NCI-H1417 (cell line): ENCODE data around the gene CLEC19A.
A peak's percentile ranks its signal among the peaks of the same experiment; 100 is the strongest.

Source experiments
- DNase-seq, 3 experiments: peaks; one replicate each; lab custom pipeline; 2025; lab: John Stamatoyannopoulos, UW

The CLEC19A gene

DNA sequence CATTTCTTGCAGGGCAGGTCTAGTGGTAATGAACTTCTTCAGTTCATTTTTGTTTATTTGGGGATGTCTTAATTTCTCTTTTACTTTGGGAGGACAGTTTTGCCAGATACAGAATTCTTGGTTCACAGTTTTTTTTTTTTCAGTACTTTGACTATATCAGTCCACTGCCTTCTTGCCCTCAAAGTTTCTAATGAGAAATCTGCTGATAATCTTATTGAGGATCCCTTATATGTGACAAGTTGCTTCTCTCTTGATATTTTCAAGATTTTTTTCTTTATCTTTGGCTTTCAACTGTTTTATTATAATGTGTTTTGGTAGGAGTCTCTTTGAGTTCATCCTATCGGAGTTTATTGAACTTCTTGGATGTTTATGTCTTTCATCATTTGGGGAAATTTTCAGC is 42.8 kb downstream of the CLEC19A start:
- DNase-seq = no peak

DNA sequence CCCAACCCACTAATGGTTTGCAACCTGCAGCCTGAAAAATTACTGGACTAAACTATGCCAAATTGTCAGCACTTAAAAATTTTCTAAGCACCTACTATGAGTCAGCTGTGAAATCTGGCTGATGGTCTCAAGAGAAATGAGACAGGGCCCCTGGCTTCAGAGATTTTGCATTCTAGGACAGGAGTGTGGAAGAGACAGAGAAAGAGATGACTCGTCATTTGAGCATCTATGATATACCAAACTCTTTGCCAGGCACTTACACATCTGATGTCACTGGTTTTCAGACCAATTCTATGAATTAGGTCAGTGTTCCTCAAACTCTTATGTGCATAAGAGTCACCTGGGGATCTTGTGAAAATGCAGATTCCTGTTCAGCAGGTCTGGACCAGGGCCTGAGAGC is 44.4 kb downstream of the CLEC19A start:
- DNase-seq = no peak

DNA sequence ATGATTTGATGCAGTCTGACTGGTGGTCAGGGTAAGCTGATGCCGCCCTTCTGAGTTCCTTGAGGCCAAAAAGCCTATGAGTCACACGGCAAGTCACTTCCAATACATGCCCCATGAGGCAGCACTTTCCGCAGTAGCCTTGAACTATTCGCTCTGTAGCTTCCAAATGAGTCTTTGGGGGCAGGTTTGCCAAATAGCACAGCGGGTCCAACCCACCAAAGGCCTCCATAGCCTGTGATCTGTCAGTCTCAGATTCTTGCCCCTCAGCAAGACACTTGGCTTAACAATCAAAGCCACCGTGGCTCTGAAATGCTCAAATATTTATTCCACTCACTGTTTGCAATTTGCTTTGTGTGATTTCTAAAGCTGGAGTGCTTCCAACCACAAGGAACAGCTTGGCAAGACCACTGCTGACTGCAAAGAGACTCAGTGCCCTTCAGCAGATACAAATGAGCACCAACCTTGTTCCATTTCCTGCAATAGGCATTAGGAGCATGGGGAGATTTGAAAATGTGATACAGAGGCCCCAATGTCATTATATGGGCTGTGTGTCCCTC is 45.4 kb downstream of the CLEC19A start:
- DNase-seq = peak in 1 of 3 experiments; percentile 2

DNA sequence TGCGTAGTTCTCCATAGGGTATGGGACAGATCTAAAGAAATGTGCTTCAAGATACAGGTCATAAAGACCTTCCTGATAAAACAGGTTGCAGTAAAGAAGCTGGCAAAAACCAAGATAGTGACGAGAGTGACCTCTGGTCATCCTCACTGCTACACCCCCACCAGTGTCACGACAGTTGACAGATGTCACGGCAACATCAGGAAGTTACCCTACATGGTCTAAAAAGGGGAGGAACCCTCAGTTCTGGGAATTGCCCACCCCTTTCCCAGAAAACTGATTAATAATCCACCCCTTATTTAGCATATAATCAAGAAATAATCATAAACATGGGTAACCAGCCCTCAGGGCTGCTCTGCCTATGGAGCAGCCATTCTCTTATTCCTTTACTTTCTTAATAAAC is 46.3 kb downstream of the CLEC19A start:
- no peak for DNase-seq

DNA sequence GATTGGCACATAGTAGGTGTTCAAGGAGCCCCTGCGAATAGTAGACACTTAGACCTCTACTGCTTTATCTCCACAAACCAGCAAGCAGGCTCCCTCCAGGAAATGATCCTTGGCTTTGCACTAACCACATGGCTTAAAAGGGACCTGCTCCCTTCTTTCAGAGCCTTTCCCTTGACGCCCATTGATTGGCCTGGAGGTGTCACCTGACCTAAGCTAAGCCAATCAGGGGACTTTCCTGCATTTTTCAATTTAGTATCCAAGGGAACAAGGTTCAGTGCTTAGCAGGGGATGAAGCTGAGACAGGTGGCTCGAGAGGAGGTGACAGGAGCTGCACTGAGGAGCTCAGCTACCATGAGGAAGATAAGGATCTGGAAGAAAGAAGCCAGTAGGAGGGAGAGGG is 52.8 kb downstream of the CLEC19A start:
- DNase-seq = peak in 2 of 3 experiments; percentile 1 to 16

DNA sequence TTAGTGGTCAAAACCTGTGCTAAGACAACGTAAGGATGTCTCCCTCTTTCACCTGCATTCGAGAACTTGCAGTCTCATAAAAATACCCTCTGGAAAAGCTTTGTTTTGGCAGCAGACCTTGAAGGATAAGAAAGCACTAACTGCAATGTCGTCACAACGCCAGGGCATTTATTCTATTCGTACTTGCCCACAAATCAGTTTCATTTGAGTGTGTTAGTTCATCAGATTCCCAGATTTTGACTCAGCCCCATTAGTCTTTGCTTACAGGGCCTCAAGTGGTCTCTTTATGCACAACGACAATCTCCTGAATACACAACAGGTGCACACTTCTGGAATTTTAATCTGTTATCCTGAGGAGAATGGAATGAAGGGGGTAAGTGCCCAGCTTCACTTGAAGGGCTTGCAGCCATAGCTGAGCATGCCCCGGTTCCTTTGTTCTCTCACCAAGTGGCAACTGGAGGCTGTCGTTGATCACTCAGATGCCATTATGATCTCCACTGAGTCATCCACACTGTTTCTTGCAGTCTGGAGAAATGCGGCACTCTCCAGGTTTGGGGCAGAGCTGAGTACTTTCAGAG is 58.8 kb downstream of the CLEC19A start:
- peak in 1 of 3 experiments; percentile 63 for DNase-seq

DNA sequence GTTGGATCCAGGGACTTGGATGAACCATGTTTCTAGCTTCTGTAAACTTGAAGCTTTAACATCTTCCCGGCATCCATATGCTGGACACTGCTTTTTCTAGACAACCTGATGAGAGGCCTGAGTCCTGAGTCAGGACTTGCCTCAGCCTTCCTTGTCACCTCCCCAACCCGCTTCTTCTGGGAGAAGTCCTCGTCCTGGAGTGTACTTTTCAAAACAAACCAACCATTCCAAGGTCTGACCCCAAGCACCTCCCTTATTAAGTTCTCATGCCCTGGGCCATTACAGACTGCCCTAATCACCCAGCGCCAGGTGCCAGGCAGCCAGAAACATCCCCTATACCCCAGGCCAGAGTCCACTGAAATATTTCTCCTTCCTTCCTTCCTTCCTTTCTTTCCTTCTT is 59.4 kb downstream of the CLEC19A start:
- DNase-seq = no peak

DNA sequence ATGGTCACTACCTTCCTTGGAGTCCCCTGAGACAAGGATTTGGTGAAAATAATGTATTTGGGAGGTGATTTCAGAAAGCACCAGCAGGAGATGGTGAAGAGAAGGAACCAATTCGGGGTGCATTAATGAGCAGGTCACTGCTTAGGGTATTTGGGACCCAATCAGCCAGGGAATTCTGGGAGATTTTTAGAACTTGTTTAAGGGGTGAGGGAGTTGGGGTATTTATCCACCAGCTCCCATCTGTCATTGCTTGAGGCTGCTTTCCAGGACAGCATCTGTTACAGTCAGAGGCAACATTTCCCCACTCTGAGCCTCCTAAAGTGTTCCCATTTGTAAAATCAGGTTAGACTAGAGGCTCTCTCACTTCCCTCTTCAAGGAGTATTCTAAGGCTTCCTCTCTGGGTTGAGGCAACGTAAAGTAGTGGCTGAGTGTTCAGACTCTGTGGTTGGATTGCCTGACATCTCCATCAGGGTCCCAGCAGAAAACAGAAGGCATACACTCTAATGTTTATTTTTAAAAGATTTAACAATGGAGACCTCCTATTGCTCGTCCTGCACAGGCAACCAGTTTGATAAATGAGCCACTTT is 60.9 kb downstream of the CLEC19A start:
- no peak for DNase-seq

DNA sequence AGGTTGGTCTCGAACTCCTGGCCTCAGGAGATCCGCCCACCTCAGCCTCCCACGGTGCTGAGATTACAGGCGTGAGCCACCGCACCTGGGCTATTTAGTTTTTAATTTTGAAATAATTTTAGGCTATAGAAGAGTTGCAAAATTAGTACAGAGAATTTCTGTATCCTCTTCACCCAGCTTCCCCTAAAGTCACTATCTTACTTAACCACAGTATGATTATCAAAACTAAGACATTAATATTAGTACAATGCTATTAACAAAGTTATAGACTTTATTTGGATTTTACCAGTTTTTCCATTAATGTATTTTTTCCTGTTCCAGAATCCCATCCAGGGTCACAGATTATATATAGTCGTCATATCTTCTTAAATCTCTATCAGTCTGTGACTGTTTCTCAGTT is 62.6 kb downstream of the CLEC19A start:
- DNase-seq = no peak

DNA sequence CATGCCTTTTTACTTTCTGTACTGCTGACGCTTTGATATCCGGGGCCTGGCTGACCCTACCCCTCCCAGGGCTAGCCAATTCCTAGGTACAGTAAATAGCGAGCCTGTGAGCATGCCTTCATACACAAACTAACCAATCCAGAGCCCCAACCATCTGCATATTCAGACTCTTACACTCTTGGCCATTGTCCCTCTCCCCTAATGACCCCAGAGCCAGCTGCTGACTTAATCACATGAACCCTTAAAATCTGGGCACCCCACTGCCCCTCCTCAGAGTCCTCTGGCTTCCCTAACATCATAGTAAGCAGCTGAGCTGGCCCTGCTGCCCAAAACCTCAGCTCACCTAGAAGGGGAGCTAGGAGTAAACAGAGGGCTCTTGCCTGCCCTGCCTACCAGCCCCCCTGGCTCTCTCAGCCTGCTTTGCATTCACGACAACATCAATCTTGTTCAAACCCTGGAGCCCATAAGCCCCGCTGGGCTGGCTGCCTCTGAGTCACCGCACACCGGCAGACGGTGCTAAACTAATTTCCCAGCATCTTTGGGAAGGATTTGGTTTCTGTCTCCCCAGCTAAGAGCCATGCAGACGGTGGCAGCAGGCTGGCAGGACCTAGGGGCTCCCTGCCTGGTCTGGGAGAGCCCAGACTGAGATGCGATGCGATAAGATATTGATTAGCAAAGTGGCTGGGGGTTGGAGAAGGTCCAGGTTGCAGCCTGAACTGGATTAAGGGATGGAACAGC is 63.2 kb downstream of the CLEC19A start:
- peak in 2 of 3 experiments; percentile 36 to 70 for DNase-seq

DNA sequence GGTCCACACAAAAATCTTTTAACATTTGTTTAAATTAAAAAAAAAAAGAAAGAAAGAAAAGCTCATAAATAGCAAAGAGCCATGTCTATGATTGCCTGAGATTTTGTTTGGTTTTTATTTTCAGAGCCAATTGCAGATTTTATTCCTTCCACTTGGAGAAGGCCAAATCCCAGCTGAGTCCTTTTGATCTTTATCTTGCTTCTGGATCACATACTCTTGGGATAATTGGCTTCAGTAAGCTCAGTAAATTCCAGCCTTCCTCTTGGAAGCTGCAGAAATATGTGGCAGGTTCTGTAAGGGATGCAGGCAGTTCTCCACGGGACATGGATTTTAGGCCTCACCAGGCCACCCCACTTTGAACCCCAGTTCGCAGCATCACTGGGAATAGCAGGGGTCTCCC is 68.8 kb downstream of the CLEC19A start:
- DNase-seq = no peak

DNA sequence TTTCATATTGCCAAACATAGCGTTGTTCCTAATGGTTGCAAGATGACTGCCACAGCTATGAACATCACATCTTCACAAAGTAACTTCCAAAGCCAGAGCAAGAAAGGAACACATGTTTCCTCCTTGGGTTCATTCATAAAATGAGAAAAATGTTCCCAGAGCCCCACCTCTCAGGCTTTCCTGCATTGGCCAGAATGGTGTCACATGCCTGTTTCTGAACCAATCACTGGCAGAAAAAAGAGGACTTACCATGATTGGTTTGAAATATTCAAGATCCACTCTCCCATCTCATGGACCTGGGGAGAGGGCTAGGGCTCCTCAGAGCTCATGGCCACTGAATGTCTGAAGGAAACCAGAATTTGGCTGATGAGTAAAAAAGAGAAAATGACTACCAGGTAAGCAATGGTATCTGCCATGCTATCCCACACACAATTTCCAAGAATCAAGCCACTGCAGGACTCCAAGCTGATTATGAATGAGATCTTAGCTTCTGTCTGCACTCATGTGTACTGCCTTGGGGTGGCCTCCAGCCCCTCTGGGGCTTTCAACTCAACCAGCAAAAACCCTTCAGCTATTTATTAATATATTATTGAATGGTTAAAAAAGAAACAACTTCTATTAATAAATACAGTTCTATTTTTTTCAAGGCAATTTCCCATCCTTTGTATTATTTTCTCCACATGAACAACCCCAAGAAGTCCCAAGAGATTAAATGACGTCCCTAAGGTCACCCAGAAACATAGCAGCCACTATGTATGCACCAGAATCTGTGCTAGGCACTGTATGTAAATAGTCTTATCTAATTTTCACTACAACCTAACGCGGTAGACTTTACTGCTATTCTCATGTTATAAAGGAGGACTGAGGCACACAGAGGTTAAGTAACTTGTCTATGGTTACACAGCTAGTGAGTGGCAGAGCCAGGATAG is 70.8 kb downstream of the CLEC19A start:
- no peak for DNase-seq

DNA sequence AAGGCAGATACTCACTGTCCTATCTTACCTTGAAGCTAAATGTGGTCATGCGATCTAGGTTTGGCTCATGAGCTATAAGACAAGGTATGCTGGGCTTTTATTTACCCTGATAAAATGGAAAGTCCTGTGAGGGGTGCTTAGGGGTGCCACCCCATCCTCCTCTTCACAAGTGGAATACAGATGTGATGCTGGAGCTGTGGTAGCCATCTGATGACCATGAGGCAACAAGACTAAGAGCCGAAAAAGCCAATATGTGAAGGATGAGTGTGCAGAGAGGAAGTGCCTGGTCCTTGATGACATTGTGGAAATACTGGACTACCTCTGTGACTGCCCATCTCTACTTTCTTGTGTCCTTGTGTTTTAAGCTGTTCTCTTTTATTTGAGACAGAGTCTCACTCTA is 74.0 kb downstream of the CLEC19A start:
- DNase-seq = no peak
